HG03064 (cell line): ENCODE data around the gene UMODL1.

Experiments
- ATAC-seq: cut with Tn5 transposase; IDR thresholded peaks from one replicate; pipeline ENCODE4 v1.9.1; 2021; ENCODE audit warnings: low read depth; ENCODE audit not compliant: unreplicated experiment

Gene UMODL1

GRCh38 chr21:42146273-42146805 lies 75.2 kb downstream of the UMODL1 start:
- no peak for ATAC-seq

GRCh38 chr21:42146821-42147220 lies 75.7 kb downstream of the UMODL1 start:
- ATAC-seq, result no peak

DNA sequence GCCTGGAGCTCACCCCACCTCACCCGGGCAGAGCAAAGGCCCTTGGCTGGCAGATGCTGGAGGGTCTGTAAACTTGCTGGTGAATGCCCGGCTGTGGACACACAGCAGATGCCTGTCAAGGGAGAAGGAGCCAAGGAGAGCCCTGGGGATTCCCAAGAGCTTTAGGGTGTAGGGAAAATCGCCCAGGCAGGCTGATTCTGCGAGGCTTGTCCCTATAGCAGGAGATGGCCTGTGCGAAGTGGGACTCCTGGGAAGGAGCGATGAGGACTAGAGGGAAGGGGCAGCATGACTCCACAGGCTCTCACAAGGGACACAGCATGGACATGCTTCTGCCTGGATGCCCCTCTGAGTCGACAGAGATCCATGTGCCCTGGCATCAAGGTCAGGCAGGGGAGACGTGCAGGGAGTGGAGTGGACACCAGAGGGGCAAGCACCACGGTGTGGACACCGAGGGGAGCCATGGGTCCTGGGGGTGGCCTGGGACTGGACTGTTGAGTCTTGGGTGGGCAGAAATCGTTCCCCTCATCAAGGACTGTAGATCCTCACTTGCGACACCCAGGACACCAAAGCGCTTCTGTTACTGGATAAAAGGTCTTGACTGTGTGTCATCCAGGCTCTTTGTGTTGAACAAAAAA lies 76.4 kb downstream of the UMODL1 start:
- ATAC-seq, result no peak

DNA sequence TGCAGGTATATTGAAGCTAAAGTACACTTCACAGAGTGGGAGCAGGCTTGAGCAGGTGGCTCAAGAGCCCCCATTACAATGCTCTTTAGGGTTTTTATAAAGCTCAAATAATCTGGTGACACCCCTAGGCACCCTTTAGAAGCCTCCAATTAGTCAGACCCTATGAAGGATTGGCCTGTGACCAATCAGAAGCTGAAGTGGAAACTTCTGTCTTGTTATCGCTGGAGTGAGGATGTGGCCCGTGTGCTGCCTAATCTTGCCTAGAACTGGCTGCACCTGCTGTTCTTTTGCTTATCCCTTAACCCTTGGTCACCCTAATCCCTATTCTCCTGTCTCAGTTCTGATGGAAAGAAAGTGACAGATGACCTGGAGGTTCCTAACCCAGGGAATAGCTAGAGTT lies 77.0 kb downstream of the UMODL1 start:
- ATAC-seq, result no peak

DNA sequence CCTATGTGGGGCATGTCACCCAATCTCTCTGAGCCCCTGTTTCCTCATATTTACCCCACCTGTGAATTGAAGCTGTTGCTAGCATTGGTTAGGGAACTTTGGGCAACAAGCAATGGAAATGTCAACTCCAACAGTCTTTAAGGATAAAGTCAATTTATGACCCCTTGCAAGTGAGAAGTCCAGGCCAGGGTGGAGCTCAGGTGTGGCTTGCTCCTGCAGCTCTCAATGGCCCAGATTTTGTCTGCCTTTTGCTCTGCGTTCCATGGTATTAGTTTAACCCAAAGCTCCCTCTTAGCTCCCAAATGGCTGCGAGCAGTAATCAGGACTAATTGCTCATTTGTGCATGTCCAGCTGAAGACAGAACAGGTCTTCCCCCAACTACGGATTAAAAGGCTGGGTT lies 77.5 kb downstream of the UMODL1 start:
- ATAC-seq, result no peak

DNA sequence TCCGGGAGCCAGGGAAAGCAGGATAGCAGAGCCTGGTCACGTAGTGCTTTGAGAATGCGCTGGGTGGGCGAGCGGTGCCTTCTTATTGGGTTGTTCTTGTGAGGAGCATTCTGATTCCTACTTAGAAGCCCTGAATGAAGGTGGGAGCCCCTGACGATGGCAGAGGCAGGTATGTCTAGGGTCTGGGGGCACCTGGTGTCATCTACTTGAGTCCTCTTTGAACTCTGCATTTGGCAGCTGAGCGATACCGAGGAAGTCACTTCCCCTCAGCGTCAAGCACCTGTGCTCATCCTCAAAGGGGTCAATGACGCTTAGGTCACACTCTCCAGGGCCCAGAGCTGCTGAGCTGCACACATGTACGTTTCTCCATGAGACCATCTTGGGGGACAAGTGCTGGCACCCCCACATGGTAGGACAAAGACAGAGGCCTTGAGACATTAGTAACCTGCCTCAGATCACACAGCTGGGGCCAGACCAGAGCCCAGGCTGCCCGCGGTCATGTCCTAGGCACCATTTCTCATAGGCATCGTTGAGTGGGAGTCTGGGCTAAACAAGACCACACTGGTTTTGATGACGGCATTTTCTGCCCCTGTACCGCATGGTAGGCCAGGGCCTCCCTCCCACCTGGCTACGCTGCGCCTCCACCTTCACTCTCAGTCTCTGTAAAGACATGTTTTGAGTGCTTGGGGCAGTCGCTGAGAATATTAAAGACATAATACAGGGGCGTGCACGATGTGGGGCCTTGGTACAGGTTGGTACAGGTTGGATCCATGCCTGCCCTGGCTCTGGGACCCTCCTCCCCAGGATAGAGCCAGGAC lies 78.7 kb downstream of the UMODL1 start:
- ATAC-seq, result no peak

- no peak for ATAC-seq
Measured at GRCh38 chr21:42150474-42151085, 79.5 kb downstream of the UMODL1 start.

GRCh38 chr21:42151148-42151947 lies 80.2 kb downstream of the UMODL1 start:
- ATAC-seq, result no peak

GRCh38 chr21:42151948-42152220 lies 80.8 kb downstream of the UMODL1 start:
- ATAC-seq, result no peak

DNA sequence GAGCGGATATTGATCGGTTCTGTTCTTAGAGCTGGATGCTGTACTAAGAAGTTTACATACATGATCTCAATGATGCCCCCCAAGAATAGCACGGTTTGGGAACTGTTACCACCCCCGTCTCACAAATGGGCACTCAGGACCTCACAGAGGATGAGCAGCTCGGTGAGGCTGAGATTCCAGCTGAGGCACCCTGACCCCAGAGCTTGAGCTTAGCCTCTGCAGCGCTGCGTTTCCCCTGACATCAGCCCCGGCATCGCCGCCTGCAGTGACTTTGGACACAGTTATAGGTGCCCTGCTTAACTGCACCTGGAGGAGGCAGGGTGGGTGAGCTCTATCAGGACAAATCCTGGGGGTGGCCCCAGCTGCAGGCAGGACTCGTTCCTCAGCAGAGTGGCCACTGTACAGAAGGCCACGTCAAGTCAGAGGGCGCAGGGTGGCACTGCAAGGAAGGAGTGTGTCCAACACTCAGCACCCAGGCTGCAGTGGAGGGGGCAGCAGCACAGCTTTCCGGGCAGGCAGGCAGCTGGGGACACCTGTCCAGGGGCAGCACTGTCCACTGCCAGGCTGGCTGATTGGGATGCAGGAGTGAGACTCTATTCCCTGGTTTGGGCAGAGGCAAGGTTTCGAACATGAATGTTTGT lies 82.0 kb downstream of the UMODL1 start:
- ATAC-seq, result no peak

DNA sequence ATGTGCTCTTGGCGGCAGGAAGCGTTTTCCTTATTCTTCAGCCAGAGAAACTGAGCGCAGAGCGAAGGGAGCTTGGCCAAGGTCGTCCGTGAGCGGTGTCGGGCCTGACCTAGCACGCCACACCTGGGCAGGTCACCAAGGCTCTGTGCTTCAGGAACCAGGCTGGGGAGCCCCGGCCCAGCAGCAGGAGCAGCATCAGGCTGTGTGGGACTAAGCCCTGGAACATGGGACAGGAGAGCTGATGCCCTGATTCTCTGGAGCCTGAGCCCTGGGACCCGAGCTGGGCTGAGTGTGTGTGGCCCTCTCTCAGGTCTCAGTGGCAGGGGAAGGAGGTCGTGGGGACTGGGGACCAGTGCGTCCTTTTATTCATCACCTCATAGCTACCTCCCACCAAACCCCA lies 82.6 kb downstream of the UMODL1 start:
- no peak for ATAC-seq

GRCh38 chr21:42154237-42155044 lies 83.3 kb downstream of the UMODL1 start:
- no peak for ATAC-seq

DNA sequence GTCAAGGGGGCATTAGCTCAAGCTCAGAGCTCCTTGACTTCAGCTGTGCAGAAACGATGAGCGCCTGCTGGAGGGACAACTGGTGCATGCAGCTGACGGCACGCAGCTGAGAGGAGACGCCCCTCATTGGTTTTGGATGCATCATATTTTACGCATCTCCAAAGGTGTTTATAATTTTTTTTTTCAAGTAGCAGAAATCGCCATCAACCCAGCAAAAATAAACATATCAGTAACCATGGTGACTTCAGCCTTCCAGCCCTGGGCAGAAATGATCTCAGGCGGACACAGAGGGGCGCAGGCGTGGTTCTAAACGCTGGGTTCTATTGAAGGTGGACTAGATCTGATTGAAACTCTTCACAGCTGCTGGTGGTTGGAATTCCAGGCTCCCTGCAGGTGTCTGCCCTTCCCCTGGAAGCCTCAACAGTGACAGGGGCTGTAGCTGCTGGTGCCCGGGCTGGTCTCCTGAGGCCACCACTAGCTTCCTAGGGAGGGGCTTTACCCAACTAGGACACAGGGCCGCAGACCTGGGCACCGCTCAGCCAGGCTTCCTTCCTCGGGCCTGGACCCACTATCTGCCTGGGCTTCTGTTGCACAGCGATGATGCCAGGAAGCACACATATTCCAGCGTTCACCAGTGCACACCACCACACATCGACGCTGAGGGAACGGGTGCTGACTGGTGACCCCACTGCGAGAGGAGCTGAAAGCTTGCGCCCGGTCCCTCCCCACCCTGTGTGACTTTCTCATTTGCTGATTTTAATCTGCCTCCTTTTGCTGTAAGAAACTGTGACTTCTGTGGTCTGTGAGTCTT lies 84.1 kb downstream of the UMODL1 start:
- no peak for ATAC-seq

- no peak for ATAC-seq
Measured at GRCh38 chr21:42156690-42157605, 85.8 kb downstream of the UMODL1 start.

DNA sequence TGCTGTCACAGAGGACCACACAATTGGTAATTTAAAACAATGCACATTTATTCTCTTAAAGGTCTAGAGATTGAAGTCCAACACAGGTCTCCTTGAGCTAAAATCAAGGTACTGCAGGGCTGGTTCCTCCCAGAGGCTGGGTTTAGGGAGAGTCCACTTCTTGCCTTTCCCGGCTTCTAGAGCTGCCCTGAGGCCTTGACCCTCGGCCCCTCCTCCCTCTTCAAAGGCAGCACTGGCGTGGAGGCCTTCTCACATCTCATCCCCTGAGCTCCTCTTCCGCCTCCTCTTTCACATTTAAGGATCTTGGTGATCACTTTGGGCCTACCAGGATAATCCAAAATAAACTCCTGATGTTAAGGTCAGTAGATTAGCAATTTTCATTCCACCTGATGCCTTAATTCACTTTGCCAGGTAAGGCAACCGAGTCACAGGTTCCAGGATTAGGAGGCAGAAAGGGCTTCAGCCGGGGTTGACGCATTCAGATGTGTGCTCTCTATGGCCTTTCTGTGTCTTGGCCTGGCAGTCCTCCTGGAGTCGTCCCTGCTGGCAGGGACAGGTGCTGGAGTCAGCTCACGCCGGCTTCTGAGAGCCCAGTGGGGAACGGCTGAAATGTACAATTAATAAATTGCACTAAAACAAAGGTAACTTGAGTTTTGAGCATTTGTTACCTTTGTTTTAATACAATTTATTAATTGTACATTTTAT lies 86.6 kb downstream of the UMODL1 start:
- no peak for ATAC-seq

DNA sequence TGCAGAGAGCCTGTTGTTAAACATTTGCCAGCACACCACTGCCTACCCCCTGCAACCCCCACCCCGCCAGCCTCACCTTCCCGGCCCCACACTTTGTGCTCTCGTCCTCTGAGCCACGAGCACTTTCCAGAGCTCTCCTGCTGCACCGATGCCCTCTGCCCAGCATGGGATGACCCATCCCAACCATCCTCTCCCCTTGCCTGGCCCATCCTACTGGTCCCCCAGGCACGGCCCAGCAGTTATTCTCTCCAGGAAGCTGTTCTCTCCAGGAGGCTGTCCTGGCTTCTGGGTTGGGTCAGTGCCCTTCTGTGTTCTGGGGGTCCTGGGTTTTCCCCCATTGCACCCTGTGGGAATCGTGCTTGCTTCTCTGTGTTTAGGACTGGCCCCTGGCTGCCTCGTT lies 87.7 kb downstream of the UMODL1 start:
- no peak for ATAC-seq

GRCh38 chr21:42159560-42160110 lies 88.5 kb downstream of the UMODL1 start:
- no peak for ATAC-seq
